NCI-H1105 treated with DMSO at 0.1 percent for 48 hours (cell line): ENCODE data around the gene PIEZO2.
A peak's percentile ranks its signal among the peaks of the same experiment; 100 is the strongest.
"Not testable (repeated sequence)": the region's sequence is repeated elsewhere in the genome, so short reads cannot be mapped to it uniquely, and the experiment has no call there.

Source experiments
- DNase-seq: peaks from one replicate; lab custom pipeline; 2025; lab: John Stamatoyannopoulos, UW

The PIEZO2 gene

DNA sequence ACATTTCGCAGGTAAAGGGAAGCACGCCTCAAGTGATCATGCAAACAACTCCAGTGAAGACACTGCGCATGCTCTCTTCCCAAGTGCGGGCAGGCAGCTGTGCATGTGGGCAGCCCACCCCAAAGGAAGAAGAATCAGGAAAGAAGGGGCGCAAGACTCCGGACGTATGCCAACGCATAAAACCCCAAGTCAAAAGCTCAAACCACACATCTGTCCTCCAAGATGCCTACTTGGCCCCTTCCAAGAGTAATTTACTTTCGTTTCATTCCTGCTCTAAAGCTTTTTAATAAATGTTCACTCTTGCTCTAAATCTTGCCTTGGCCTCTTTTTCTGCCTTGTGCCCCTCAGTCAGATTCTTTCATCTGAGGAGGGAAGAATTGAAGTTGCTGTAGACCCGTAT is 254.9 kb downstream of the PIEZO2 start:
- DNase-seq, result no peak

DNA sequence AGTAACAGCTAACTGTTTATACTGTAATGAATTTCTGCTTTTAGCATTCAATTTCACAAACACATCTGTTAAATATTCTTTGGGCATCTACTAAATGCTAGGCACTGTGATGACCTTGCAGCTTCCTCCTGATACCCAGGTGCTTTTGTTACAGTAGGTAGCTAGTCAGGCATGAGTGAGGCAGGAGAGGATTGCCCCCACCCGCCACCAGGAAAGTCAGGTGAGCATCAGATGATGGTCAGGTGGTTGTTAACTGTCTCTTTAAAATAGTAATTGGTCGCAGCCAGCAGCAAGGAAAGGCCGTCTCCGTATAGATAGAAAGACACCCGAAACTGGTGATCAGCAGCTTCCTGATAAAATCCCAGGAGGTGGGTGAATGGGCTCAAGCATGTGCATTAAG is 255.6 kb downstream of the PIEZO2 start:
- no peak for DNase-seq

DNA sequence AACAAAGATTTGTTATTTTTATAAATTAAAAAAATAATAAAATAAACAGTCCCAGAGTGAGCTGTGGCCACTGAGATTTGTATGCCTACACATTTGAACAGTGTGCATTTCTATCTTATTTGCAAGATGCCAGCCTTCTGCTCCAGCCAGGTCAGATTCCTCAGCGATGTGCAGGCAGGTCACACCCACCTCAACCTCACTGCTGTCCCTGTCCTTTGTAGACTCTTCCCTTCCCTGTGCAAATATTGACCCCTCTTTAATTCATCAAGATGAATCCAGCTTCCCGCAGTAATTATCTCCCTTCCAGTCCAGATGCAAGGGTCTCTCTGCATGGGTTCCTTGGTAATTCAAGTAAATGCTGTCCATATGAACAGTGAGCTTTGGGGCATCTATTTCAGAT is 256.2 kb downstream of the PIEZO2 start:
- DNase-seq, result no peak

DNA sequence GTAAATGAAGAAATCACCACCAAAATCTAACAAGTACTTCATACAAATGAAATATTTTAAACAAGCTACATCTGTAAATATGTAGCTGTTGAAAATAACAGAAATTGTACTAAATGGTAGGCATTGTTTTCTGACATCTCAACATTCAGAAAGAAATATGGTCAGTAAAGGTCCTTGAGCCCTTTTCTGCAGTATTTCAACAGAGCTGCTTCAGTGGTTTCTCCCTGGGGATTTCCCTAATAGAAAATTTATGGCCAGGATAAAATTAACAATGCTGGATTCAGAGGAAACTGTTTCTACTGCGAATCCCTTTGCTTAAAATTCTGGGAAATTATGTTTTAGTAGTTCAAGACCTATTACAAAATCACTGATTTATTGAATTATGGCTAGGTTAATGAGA is 256.6 kb downstream of the PIEZO2 start:
- DNase-seq, result no peak

DNA sequence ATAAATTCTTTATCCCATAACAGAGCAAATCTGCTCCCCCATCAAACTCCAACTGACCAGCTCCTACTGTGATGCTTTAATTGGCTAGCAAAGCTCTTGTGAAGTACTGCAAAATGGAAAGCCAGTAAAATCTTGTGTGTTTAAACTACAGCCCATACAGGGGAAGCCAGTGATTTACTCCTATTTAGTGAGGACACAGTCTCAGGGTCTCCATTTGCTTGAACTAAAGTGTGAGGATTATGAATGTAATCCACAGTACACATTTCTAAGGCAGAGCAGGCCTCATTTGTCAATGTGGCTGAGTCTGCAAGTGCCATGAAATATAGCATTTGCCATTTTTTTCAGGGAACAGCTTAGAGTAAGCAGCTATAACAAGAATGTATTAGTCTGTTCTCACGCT is 259.3 kb downstream of the PIEZO2 start:
- DNase-seq, result no peak

DNA sequence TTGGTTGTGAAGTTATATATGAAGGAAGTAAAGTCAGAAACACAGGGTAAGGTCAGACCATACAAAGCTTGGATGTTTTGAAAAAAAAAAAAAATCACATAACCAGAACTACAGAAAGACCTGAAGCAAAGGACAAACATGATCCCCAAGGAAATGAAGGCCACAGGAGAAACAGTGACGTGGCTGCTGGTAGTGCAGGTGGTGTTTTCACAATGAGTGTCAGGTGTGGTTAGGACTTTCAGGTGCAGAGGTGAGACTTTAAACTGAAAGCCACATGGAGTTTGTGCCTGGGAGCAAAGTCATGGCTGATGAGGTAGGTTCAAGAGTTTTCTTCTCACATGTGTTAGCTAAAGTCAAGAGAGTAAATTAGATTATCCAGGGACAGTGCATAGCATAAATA is 270.7 kb downstream of the PIEZO2 start:
- DNase-seq, result no peak

DNA sequence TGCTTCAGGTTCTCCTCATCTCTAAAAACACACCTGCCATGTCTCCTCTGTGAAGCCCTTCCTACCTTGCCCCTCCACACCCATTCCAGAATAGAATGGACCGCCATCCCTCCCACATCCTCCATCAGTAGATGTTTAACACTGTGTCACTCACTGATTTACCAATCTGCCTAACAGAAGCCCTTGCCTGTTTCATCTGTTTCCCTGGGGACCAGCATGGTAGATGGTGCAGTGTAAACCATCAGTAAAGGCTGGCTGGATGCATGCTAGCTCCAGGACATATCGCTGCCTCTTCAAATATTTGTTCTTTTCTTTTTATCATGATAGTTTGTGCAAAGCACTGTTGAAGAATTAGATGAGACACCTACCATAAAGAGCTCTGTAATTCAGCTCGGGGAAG is 271.4 kb downstream of the PIEZO2 start:
- DNase-seq, result no peak

DNA sequence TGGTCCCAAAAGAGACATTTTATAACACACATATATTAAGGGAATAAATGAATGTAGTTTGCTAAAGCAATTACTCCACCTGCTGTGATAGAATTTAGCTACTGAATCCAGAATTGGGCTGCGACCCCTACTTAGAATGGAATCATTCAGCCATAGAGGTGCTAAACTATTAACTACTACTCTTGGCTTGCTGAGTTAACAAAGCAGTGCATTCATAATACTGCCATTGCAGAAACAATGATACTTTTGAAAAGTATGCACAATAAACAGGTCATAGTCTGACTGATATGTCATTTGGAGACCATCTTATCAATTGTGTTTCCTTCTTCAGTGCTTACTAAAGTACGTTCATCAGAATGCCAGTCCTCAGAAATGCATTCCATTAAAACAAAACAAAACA is 273.6 kb downstream of the PIEZO2 start:
- DNase-seq, result no peak

DNA sequence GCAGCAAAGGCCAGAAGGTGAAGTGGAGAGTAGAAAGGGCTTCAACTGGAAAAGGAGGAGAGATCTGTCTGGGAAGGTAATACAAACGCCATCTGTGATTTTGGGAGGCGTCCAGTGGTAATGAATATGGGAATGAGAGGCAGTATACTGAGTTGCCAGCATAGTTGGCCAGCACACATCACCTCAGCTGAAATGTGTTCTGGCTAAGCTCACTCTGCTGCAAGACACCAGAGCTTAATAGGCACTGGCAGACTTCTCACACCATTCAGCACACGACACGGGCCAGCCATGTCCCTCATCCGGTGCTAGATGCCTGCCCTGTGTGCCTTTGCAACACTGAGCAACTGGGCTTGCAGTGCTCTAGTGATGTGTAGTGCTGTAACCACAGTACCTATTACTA is 277.1 kb downstream of the PIEZO2 start:
- DNase-seq, result no peak

DNA sequence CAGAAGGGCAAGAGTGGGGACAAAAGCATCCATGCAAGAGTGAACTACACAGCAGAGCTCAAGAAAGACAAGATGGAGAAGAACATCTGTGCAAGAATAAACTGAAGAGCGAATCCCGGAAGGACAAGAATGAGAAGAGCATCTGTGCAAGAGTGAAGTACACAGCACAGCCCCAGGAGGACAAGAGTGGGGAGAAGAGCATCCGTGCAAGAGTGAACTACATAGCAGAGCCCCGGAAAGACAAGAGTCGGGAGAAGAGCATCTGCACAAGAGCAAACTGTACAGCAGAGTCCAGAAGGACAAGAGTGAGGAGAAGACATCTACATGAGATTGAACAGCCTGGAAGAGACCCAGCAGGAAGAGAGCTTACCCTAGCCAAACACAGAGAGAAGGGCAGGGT is 284.6 kb downstream of the PIEZO2 start:
- no peak for DNase-seq

DNA sequence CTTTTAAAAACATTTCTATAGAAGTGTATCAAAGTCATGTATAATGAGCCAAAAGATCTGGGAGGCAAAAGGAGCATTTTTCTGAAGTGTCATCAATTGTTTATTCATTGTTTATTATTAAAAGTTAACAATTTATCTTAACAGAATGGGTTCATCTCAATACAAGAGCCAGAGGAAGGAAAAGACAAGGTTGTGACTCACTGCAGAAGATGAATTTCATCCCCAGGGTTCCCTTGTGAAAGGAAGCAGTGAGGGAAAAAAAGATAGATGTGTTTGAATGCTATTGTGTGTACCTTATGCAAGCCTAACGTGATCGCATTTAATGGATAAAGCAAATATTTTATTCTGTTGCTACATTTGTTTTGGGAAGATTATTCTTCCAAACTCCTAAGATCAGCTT is 286.3 kb downstream of the PIEZO2 start:
- no peak for DNase-seq

DNA sequence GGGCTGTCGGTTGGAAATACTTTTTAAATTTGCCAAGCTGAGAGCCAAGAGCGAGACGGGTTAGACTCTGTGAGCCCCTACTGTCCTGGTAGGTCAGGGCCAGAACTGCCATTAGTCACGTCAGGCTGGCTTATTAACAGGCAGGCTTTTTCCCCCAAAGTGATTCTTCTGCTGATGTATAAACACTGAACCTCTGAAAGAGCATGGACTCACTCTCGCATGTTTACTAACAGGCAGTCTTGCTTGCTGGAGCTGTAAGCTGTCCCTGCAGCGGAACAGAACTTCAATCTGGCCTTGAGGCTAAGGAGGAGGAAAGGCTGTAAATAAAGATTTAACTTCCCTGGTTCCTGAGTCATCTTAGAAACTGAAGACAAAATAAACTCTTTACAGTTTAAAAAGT is 288.4 kb downstream of the PIEZO2 start:
- DNase-seq, result no peak

DNA sequence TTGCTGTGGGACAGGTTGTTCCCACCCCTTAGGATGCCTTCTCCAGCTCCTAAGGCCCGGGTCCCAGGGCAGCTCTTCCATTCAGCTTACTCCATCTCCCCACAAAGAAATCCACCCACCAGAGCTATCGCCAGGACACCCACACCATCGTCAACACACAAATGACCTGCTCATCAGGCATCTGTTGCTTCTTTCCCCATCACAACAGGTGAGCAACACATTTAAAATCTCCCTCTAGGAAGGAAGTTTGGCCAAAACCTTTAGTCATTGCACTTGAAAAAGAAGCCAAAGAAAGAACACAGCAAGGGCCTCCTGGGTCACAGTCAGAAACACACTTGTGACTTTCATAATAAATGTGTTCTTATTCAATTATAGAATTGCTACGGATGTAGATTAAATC is 289.0 kb downstream of the PIEZO2 start:
- no peak for DNase-seq

DNA sequence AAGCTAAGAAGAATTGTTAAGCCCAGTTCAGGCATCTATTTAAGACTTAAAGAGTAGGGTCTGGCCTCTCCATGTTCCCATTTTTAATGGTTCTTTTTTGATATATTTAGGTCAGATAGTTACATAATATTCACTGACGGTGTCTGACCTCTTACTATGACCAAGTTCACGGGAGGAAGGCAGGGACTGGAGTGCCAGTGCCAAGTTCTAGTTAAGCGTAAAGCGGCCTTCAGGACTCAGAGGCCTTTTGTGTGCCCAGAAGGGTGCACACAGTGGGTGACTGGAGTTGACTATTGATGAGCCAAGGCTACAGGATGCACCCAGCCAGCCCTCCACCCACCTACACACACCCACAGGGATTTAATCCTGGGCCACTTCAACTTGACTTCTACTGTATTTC is 290.9 kb downstream of the PIEZO2 start:
- no peak for DNase-seq

DNA sequence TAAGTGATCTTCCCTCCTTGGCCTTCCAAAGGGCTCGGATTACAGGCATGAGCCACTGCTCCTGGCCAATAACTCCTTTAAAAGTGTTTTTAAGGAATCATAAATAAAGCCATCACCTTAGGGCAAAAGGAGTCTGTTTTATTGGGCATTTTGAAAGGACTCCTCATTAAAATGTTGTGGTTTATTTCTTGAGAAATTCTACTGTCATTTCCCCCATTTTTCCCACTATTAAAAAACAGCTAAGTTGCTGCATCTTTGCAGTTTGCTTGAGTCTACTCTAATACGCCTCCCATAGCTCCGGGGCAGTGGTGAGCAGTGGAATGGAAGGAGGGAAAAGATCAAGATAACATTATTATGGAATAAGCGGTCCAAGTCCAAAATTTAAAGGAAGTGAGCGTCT is 293.2 kb downstream of the PIEZO2 start:
- DNase-seq, result no peak

DNA sequence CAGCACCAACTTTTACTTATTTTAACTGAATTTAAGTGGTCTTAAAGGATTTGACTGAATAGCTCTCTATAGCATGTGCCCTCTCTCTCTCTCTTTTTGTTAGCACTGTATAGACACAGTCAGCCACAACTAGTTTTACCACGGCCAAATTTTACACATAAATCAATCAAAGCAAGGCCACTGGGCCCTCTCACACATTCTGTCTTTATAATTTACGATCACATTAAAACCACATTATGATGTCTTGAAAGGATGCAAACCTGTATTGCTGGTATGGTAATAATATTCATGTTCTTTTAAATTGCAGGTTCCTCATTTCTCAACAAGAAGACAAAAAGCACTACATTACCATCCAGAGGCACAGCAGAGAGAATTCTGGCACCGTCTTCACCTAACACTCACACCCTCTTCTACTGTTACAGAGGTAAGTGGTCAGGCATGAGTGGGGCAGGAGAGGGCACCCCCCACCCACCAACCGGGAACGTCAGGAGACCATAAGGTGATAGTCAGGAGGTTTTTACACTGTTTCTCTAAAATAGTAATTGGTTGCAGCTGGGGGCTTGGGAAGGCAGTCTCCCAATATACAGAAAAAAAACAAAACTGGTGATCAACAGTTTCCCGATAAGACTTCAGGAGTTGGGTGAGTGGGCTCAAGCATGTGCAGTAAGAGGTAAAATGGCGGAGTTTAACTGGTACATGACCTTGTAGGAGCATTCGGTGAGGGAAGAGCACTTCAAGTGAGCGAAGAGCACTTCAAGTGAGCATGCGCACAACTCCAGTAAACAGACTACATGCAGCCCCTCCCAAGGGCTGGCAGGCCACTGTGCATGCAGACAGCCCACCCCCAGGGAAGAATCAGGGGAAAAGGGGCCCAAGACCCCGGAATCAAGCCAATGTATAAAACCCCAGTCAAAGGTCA is 296.7 kb downstream of the PIEZO2 start:
- DNase-seq, result no peak

DNA sequence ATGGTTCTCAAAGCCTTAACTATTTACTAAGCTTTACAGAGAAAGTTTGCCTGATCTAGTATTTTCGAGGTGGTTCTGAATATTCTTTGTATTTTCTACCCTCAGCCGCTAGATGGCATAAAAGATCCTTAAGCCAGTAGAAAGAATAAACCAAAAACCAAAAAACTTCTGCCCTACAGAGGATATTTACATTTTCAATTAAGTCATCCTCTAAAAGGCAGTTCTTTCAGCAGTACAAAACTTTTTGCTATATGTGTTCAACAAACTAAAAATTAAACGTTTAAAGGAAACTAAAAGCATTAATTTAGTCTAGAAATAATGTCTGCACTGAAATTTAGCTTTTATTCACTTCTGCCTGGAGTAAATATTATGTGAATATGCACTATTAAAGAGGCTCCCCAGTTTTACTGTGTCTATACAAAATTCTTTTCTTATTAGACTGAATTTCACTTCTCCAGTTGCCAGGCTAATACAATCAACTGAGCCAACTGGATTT is 297.5 kb downstream of the PIEZO2 start:
- DNase-seq, result peak; percentile 62

DNA sequence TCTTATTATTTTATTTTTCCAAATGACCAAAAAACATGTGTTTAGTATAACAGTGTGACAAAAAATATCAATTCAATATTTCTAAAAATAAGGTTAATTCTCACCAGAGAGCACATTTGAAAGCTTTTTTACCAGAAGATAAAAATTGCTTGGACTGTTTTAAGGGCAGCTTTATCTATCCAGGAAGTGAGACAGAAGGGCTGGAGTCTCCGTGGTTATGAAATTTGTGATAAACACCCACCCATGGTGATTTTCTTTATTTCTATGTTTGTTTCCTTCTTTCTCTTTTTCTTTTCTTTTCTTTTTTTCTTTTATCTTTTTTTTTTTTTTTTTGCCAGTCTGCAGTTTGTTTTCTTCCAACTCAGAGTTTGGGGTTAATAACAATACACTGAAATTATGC is 298.5 kb downstream of the PIEZO2 start:
- no peak for DNase-seq

DNA sequence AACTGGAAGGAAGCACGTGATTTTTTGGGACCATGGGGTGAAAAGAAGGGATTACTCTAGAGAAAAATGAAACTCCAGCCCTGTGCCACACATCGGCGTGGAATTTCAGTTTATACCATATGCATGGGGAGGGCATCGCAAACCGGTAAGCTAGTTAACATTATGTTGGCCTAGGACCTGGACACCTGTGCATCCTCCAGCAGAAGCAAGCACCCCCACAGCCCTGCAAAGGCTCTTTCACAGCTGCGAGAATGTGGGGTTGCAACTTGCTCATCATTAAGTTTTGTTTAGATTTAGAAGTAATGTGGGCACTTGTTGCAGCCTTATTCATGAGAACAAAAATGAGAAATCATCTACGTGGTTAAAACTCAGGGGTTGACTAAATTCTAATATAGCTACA is 299.2 kb downstream of the PIEZO2 start:
- DNase-seq, result no peak

DNA sequence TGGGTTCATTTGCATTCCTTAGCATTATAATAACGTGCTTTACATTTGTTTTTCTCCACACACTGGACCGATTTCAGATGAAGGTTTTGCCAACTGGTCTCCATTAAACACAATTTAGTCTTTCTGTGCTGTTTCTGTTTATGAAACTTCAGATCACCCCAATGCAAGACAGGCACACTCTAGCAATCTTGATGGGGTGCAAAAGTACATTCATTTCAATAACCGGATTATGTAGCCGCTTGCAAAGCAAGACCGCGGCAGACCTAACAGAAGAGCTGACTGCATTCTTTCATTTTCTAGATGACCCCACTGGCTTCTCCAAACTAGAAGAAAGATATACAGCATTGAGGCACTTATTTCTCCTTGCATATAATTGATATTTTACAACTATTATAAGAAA is 301.5 kb downstream of the PIEZO2 start:
- DNase-seq, result no peak

DNA sequence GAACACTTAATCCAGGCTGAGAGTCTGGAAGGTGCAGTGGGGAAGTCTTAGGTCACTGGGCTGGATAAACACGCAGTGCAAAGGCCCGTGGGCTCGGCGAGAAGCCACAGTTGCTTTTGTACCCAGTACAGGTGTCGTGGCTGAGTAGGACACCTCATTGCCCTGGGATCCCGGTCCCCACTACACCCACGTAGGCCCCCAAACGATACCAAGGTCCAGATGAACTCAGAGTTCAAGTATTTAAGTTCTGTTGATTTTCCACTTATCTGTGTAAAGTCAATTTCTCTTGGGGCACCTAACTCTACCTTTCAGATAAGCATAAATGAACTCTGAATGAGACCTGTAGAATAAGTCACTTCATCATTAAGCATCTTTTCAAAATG is 302.0 kb downstream of the PIEZO2 start:
- DNase-seq, result no peak

DNA sequence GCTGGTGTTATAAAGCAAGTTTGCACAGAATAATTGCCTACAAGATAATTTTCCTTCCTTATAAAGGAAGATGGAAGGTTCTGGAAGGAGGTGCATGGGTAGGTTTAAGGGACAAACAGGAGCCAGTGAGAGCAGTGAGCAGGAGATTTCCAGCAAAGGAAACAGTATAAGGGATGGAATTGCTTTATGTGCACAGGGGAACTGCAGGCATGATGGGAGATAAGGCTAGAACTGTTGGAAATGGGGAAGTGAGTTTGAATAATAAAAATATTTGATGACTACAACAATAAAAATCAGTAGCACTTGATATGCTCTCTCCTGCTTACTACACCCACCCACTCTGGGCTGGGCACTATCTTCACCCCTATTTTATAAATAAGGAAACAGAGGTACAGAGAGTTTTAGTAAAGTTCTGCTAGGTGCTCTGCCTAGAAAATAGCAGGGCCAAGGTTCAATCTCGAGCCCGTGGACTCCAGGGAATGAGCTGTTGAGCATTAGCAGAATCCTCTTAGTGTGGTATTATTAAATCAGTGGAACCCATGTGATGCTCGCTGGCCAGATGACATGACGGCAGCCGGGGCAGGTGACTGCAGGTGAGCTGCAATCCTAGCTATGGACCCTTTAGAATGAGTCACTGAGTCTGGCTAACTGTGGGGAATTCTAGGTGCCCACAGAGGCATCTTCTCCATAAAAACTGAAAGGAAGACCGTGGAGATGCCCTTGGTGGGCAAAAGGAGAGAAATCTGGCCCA is 302.5 kb downstream of the PIEZO2 start:
- no peak for DNase-seq

DNA sequence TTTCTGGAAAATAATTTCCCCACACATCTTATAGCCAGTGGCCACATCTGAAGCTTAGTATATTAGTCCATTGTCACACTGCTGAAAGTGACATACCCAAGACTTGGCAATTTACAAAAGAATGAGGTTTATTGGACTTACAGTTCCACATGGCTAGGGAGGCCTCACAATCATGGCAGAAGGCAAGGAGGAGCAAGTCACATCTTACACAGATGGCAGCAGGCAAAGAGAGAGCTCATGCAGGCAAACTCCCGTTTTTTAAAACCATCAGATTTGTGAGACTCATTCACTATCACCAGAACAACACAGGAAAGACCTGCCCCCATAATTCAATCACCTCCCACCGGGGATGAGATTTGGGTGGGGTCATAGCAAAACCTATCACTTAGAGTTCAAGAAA is 303.3 kb downstream of the PIEZO2 start:
- DNase-seq, result not testable (repeated sequence)
